Thyroid gland (tissue), 4 donors: ENCODE measurements around the gene GRAMD1B. TPM values are rescaled to one million over a fixed set of nuclear protein-coding genes. Genes with fewer than 3 reads are reported as not detected.

Experiments used
- DNase-seq, 2 donors: peaks; one replicate each; pipeline ENCODE4 v3.0.0-alpha.2; 2019
- H3K27ac ChIP-seq, 3 donors: fragments of 200-600 bp; sonication (generic); 1 replicate in 2 of 3; 2 replicates in 1 of 3; pipeline ENCODE4 v1.5.1; 2016 to 2019; ENCODE audit warnings: mild to moderate bottlenecking in 1 of 3, moderate library complexity in 1 of 3
- H3K27me3 ChIP-seq: fragments of 200-600 bp; sonication (generic); one replicate; pipeline ENCODE4 v1.5.1; 2019
- H3K36me3 ChIP-seq, 2 donors: fragments of 200-600 bp; sonication (generic); one replicate each; pipeline ENCODE4 v1.5.1; 2016 to 2019
- H3K4me1 ChIP-seq, 2 donors: fragments of 200-600 bp; sonication (generic); one replicate each; pipeline ENCODE4 v1.5.1; 2017 to 2019
- H3K4me3 ChIP-seq, 3 donors: fragments of 200-600 bp; sonication (generic); replicated peaks in 1 of 3; 1 replicate in 2 of 3; 2 replicates in 1 of 3; pipeline ENCODE4 v1.5.1; 2016; ENCODE audit warnings: mild to moderate bottlenecking in 1 of 3
- H3K9me3 ChIP-seq: fragments of 200-600 bp; sonication (generic); one replicate; pipeline ENCODE4 v1.5.1; 2017
- CTCF ChIP-seq, 6 experiments: fragments of 200-600 bp in 3 of 6; fragments of 450-650 bp in 3 of 6; sonication (generic) in 3 of 6; IDR thresholded peaks; one replicate each; pipeline ENCODE4 v1.5.1; 2016 to 2019; ENCODE audit warnings: antibody characterized with exemption in 6 of 6, mild to moderate bottlenecking in 2 of 6, inconsistent platforms in 1 of 6, moderate library complexity in 1 of 6
- POLR2A ChIP-seq, 2 donors: fragments of 450-650 bp; IDR thresholded peaks; one replicate each; pipeline ENCODE4 v1.6.1; 2017; ENCODE audit warnings: antibody characterized with exemption in 2 of 2, mild to moderate bottlenecking in 2 of 2, moderate library complexity in 1 of 2
- WGBS, 2 donors: methylation state at CpG; one replicate each; pipeline ENCODE4 v1.1.5; 2017; 5-methylcytosine and 5-hydroxymethylcytosine counted together
- intact Hi-C: fragments of 100-400 bp; cut with DNase I; formaldehyde crosslinking; loops from one replicate; pipeline ENCODE4 v1.15.1; 2023
- total RNA-seq, 4 donors: library from RNA; depleted of rRNA; stranded (reverse); fragments of >200 nt; gene quantifications; one replicate each; pipeline ENCODE4 v1.2.3, GENCODE V29; 2016

GRAMD1B gene
- total RNA-seq, 4 donors from 2014 or later, result 7.0 to 22.7 (median 9.2) TPM

GRCh38 chr11:123547180-123547579 lies 117.1 kb downstream of the GRAMD1B start:
- no peaks in the 10 kb centered on the region for H3K27me3 ChIP-seq
- peaks cover 7 to 43% of the 10 kb centered on the region in 2 donors for H3K4me1 ChIP-seq
- TF ChIP-seq CTCF (IDR thresholded peaks at IDR 0.05) (no peak), POLR2A (IDR thresholded peaks at IDR 0.05) (no peak)
- DNase-seq, result no peak
- no peaks in the 10 kb centered on the region for H3K36me3 ChIP-seq
- H3K4me3 ChIP-seq, result no peak overlapping the region
- no peak overlapping the region for H3K27ac ChIP-seq
- H3K9me3 ChIP-seq, result no peaks in the 10 kb centered on the region
- intact Hi-C loops, result no loop called here

DNA sequence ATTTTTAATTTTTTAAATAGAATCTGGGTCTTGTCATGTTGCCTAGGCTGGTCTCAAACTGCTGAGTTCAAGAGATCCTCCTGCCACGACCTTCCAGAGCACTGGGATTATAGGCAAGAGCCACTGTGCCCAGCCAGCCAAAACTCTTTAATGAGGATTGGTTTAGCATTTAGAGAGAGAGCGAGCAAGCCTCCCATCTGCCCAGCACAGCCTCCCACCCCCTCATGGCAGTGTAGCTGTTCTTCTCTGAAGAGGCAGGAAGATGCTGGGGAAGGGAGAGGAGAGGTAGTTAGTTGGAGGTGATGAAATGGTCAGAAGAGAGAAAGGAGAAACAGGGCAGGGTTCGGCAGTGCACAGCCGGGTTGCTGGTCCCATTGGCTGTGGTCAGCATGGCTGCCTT lies 118.7 kb downstream of the GRAMD1B start:
- 88 to 90% methylated on average over 4 of the region's 4 CpGs for WGBS, 2 donors
- Histone ChIP-seq H3K9me3 (no peaks in the 10 kb centered on the region), H3K4me1 (peaks cover 7 to 37% of the 10 kb centered on the region in 2 donors), H3K36me3 (no peaks in the 10 kb centered on the region), H3K27ac (no peak overlapping the region), H3K4me3 (no peak overlapping the region), H3K27me3 (no peaks in the 10 kb centered on the region)
- DNase-seq, result no peak
- no peak for TF ChIP-seq POLR2A (IDR thresholded peaks at IDR 0.05)
- no peak for TF ChIP-seq CTCF (IDR thresholded peaks at IDR 0.05)
- intact Hi-C loops, result no loop called here

- Histone ChIP-seq H3K4me1 (peaks cover 0 to 22% of the 10 kb centered on the region in 2 donors), H3K4me3 (no peak overlapping the region), H3K36me3 (no peaks in the 10 kb centered on the region), H3K9me3 (no peaks in the 10 kb centered on the region), H3K27me3 (no peaks in the 10 kb centered on the region), H3K27ac (no peak overlapping the region)
- intact Hi-C loops, result no loop called here
- no peak for DNase-seq
- TF ChIP-seq POLR2A (IDR thresholded peaks at IDR 0.05) (no peak), CTCF (IDR thresholded peaks at IDR 0.05) (no peak)
- WGBS, 2 donors, result 68 to 72% methylated on average over 16 of the region's 16 CpGs
Measured at GRCh38 chr11:123549926-123550917, 120.2 kb downstream of the GRAMD1B start.

GRCh38 chr11:123551079-123551478 lies 121.0 kb downstream of the GRAMD1B start:
- WGBS, 2 donors, result 91 to 96% methylated on average over 6 of the region's 6 CpGs

More at GRCh38 chr11:123551079-123551478, 121.0 kb downstream of the GRAMD1B start:
- Histone ChIP-seq H3K4me1 (peaks cover 0 to 14% of the 10 kb centered on the region in 2 donors), H3K9me3 (no peaks in the 10 kb centered on the region), H3K27ac (no peak overlapping the region), H3K27me3 (no peaks in the 10 kb centered on the region), H3K4me3 (no peak overlapping the region), H3K36me3 (no peaks in the 10 kb centered on the region)
- no peak for DNase-seq
- TF ChIP-seq CTCF (IDR thresholded peaks at IDR 0.05) (no peak), POLR2A (IDR thresholded peaks at IDR 0.05) (no peak)
- intact Hi-C loops, result no loop called here
